C4-2B (cell line): Measurements from ENCODE around the gene NOP56.
"Not testable (repeated sequence)": the region's sequence is repeated elsewhere in the genome, so short reads cannot be mapped to it uniquely, and the experiment has no call there.

Experiments
- H3K27ac ChIP-seq: fragments of 450-650 bp; 2 replicates; pipeline ENCODE4 v1.5.1; 2017
- CTCF ChIP-seq: fragments of 450-650 bp; conservative IDR thresholded peaks from 2 replicates; pipeline ENCODE4 v1.5.1; 2017; ENCODE audit warnings: mild to moderate bottlenecking
- ZFX ChIP-seq: fragments of 450-650 bp; IDR thresholded peaks from 2 replicates; pipeline ENCODE4 v1.6.1; 2017

Gene NOP56

GRCh38 chr20:2694008-2694471 is 41.6 kb downstream of the NOP56 start:
- TF ChIP-seq ZFX (no peak), CTCF (no peak)
- H3K27ac ChIP-seq = no peak overlapping the region

DNA sequence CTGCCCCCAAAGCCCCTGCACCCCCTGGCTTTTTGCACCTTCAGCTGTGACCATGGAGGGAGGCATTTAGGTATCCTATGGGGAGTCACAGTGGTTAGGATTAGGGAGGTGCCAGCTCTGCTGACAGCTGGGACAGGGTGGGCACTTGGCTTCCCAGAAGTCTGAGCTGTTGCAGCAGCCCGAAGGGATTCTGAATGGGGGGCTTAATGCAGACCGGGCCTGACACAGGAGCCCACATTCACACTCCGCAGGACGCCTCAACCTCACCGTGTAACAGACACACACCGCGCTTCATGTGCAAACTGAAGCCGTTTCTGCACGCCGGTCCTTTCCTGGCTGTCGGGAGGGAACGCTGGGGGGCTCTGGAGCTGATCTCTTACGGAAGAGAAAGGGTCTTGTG is 42.1 kb downstream of the NOP56 start:
- no peak for TF ChIP-seq ZFX
- no peak for TF ChIP-seq CTCF
- no peak overlapping the region for H3K27ac ChIP-seq

GRCh38 chr20:2695206-2695983 is 43.0 kb downstream of the NOP56 start:
- no peak for TF ChIP-seq ZFX
- no peak for TF ChIP-seq CTCF
- no peak overlapping the region for H3K27ac ChIP-seq

- H3K27ac ChIP-seq = not testable (repeated sequence)
Observed at GRCh38 chr20:2695984-2696525, 43.6 kb downstream of the NOP56 start.

GRCh38 chr20:2696646-2697045 is 44.2 kb downstream of the NOP56 start:
- TF ChIP-seq CTCF (no peak), ZFX (no peak)
- H3K27ac ChIP-seq = no peak overlapping the region

- no peak overlapping the region for H3K27ac ChIP-seq
- TF ChIP-seq ZFX = no peak
- TF ChIP-seq CTCF = no peak
Observed at GRCh38 chr20:2697768-2698167, 45.3 kb downstream of the NOP56 start.

DNA sequence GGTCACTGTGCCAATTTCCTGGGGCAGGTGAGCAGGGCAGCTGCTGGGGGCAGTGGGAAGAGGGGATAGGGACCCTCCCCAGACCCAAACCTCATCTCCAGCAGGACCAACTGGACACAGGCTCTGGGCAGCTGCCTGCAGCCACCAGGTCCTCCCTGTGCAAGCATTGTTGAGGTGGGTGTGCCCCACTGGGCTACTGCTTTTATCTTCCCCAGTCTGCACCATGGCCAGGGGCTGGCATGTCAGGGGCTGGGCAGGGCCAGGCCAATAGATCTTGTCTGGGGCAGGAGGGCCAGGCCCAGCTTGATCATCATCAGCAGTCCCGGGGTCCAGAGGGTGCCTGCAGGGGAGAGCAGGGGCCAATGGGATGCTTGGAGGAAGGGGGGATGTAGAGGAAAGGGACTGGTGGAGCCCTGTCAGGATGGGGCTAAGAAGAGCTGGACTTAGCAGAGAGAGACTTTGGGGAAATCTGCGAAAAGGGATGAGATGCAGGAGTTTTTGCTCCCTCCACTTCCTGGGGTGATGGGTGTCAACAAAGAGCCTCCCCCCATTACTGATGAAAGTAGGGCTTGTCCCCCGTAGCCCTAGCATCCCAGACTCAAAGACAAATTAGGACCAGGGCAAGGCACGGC is 45.9 kb downstream of the NOP56 start:
- no peak for TF ChIP-seq ZFX
- no peak for TF ChIP-seq CTCF

More for the DNA sequence above, 45.9 kb downstream of the NOP56 start:
- H3K27ac ChIP-seq = no peak overlapping the region
